Testis (tissue), 2 donors: ENCODE data around the gene SLC35B2.
A peak's percentile ranks its signal among the peaks of the same experiment; 100 is the strongest.

Source experiments
- CTCF ChIP-seq, 3 experiments: fragments of 450-650 bp in 2 of 3; fragments of 200-600 bp in 1 of 3; sonication (generic) in 1 of 3; IDR thresholded peaks; one replicate each; pipeline ENCODE4 v1.5.1; 2016 to 2019; ENCODE audit warnings: antibody characterized with exemption in 3 of 3, mild to moderate bottlenecking in 2 of 3, moderate library complexity in 1 of 3
- POLR2A ChIP-seq: fragments of 450-650 bp; IDR thresholded peaks from one replicate; pipeline ENCODE4 v1.6.1; 2017; ENCODE audit warnings: antibody characterized with exemption, mild to moderate bottlenecking, moderate library complexity

DNA sequence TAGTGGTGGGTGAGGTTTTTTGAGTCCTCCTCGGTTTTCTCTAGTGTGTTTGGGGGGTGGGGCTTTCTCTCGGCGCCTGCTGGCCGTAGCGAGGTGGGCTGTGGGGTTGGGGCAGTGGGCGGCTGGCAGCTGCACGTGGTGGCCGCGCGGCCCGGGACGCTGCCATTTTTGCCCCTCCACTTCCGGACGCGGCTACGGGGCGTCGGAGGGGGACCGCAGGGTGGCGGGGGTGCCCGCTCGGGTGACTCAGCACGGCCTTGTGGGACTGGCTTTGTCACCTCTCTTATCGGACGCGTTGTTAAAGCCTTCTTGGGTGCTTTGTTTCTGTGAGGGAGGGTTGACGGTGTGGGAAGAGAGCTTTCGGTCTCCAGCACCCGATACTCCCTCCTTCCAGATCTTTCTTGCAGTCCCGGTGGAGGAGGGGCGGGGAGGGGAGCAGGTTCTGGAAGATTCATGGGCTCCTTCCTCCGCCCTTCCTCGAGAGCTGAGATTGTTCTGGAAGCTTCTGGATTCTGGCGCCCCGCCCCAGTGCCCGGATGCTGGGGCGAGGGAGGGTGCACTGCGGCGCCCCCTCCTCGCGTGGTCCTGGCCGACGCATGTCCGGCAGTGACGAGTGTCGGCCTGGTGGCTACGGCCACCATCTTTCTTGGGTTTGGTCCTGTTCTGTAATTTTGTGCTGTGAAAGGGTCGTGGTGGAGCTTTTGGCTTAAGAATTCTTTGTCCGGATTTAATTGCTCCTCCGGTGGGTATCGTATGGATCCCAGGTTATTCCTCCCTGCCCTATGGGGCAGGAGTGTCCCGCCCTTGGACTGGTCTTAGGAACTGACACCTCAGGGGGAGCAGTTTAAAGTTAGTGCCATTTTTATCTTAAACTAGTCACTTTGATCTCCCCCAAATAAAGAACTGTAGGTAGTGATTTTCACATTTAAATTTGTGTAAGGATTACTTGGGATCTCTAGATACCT lies 9.7 kb downstream of the SLC35B2 start:
- TF ChIP-seq POLR2A (no peak), CTCF (IDR thresholded peaks at IDR 0.05) (peak in 1 of 3 experiments; percentile 1)
